Neural cell (in vitro differentiated cells): ENCODE measurements around the gene LSM14B. TPM values are rescaled to one million over a fixed set of nuclear protein-coding genes. Genes with fewer than 3 reads are reported as not detected.

Experiments
- H2AFZ ChIP-seq: fragments of 200-600, 300-800 bp; sonication (generic), shearing (Covaris generic); 2 replicates; pipeline ENCODE4 v1.6.0; 2014; ENCODE audit warnings: low read depth, mild to moderate bottlenecking, antibody characterized with exemption, low read length, moderate library complexity
- H3F3A ChIP-seq: fragments of 200-600 bp; shearing (Covaris generic); 2 replicates; pipeline ENCODE4 v1.6.1; 2016; ENCODE audit warnings: mild to moderate bottlenecking, moderate library complexity, mixed read lengths, antibody characterized with exemption, low read length; ENCODE audit not compliant: insufficient read depth, poor library complexity, severe bottlenecking
- H3K27ac ChIP-seq: fragments of 200-600, 300-800 bp; sonication (generic), shearing (Covaris generic); 2 replicates; pipeline ENCODE4 v1.5.1; 2014; ENCODE audit warnings: mild to moderate bottlenecking, low read length, moderate library complexity
- H3K27me3 ChIP-seq: fragments of 300-800, 200-600 bp; sonication (generic), shearing (Covaris generic); 2 replicates; pipeline ENCODE4 v1.6.0; 2014; ENCODE audit warnings: mild to moderate bottlenecking, low read depth, low read length, moderate library complexity; ENCODE audit not compliant: insufficient read depth
- H3K36me3 ChIP-seq: fragments of 300-800, 200-600 bp; sonication (generic), shearing (Covaris generic); 2 replicates; pipeline ENCODE4 v1.5.1; 2014; ENCODE audit warnings: mild to moderate bottlenecking, antibody characterized with exemption, low read length, moderate library complexity; ENCODE audit not compliant: insufficient read depth
- H3K4me2 ChIP-seq: fragments of 300-800, 200-600 bp; sonication (generic), shearing (Covaris generic); 2 replicates; pipeline ENCODE4 v1.6.0; 2014; ENCODE audit warnings: mild to moderate bottlenecking, low read length
- H3K4me3 ChIP-seq: fragments of 300-800, 200-600 bp; sonication (generic), shearing (Covaris generic); 2 replicates; pipeline ENCODE4 v1.5.1; 2014; ENCODE audit warnings: mild to moderate bottlenecking, low read length, moderate library complexity
- H3K79me2 ChIP-seq: fragments of 200-600 bp; shearing (Covaris generic); replicated peaks from 2 replicates; pipeline ENCODE4 v1.6.0; 2014; ENCODE audit warnings: mild to moderate bottlenecking, low read length, moderate library complexity; ENCODE audit not compliant: insufficient read depth
- H3K9ac ChIP-seq: fragments of 300-800, 200-600 bp; sonication (generic), shearing (Covaris generic); 2 replicates; pipeline ENCODE4 v1.6.1; 2016; ENCODE audit warnings: mild to moderate bottlenecking, low read length, mixed read lengths
- H3K9me2 ChIP-seq: fragments of 200-600 bp; shearing (Covaris generic); 2 replicates; pipeline ENCODE4 v1.6.1; 2016; ENCODE audit warnings: mild to moderate bottlenecking, low read length, mixed read lengths; ENCODE audit not compliant: insufficient read depth
- H3K9me3 ChIP-seq: fragments of 200-600, 300-800 bp; sonication (generic), shearing (Covaris generic); 2 replicates; pipeline ENCODE4 v1.6.1; 2016; ENCODE audit warnings: mild to moderate bottlenecking, mixed run types, low read length, moderate library complexity, mixed read lengths
- H4K20me1 ChIP-seq: fragments of 200-600 bp; shearing (Covaris generic); 2 replicates; pipeline ENCODE4 v1.6.1; 2016; ENCODE audit warnings: mild to moderate bottlenecking, mixed run types; ENCODE audit not compliant: insufficient read depth
- EP300 ChIP-seq: fragments of 450-650 bp; conservative IDR thresholded peaks from 2 replicates; pipeline ENCODE4 v1.6.1; 2014; ENCODE audit warnings: antibody characterized with exemption, mild to moderate bottlenecking, moderate library complexity; ENCODE audit not compliant: poor library complexity, severe bottlenecking
- EZH2 ChIP-seq: fragments of 200-600, 300-800 bp; shearing (Covaris generic), sonication (generic); IDR thresholded peaks from 2 replicates; pipeline ENCODE4 v1.6.1; 2014; ENCODE audit warnings: antibody characterized with exemption, low read length, borderline replicate concordance, mild to moderate bottlenecking; ENCODE audit not compliant: insufficient read depth, poor library complexity, severe bottlenecking
- MXI1 ChIP-seq: fragments of 450-650 bp; conservative IDR thresholded peaks from 2 replicates; pipeline ENCODE4 v1.6.1; 2014; ENCODE audit warnings: antibody characterized with exemption, mild to moderate bottlenecking; ENCODE audit not compliant: poor library complexity, severe bottlenecking
- POLR2AphosphoS5 ChIP-seq: IDR thresholded peaks from 2 replicates; pipeline ENCODE4 v1.6.1; 2012
- RAD21 ChIP-seq: fragments of 450-650 bp; conservative IDR thresholded peaks from 2 replicates; pipeline ENCODE4 v1.6.1; 2014; ENCODE audit warnings: antibody characterized with exemption, mild to moderate bottlenecking, moderate library complexity
- REST ChIP-seq: IDR thresholded peaks from 2 replicates; pipeline ENCODE4 v1.6.1; 2012; ENCODE audit warnings: borderline replicate concordance
- SMC3 ChIP-seq: fragments of 450-650 bp; conservative IDR thresholded peaks from 2 replicates; pipeline ENCODE4 v1.6.1; 2014; ENCODE audit warnings: antibody characterized with exemption, mild to moderate bottlenecking, moderate library complexity; ENCODE audit not compliant: poor library complexity
- TAF1 ChIP-seq: IDR thresholded peaks from 2 replicates; pipeline ENCODE4 v1.6.1; 2012; ENCODE audit warnings: low read depth
- polyA plus RNA-seq: library from polyadenylated mRNA; depleted of rRNA; stranded (reverse); fragments of >200 nt; gene quantifications from 2 replicates; pipeline ENCODE4 v1.2.3, GENCODE V29; 2014
- TF ChIP-seq, protein P1 (sequence below): fragments of 450-650 bp; IDR thresholded peaks from 2 replicates; pipeline ENCODE4 v1.5.1; 2014; ENCODE audit warnings: antibody characterized with exemption, mild to moderate bottlenecking, moderate library complexity; ENCODE audit not compliant: poor library complexity, severe bottlenecking

LSM14B gene
- polyA plus RNA-seq, 1 donor from 2014 or later = 213 TPM

DNA sequence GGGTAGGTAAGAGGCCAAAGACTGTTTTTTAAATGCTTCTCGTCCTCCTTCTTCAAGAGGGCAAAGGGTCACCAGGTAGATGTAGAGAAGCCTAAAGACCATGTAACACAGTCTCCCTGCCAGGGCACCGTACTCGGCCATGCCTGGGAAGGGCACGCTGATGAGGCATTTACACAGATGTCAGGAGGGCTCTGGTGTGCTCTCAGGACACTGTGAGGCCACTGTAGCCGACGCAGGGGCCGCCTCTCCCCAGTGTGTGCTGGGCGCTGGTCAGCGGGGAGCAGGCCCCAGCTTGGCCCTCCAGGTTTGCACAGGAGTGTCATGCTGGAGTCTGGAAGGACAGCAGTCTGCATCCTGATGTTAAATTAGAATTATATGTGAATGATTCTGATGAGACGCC is 53.4 kb downstream of the LSM14B start (continued):
- no peak for TF ChIP-seq EP300

DNA sequence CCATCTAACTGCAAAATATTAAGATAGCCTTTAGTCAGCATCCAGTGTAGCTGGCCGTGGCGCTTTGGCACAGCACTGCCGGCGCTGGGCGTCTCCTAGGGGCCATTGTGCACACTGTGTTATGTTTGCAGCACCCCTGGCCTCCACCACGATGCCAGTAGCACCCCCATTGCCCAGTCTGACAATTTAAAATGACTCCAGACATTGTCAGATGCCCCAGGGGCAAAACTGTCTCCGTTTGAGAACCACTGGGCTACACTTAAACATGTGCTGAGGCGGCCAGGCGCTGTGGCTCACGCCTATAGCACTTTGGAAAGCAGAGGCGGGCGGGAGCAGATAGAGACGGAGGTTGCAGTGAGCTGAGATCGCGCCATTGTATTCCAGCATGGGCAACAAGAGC is 54.6 kb downstream of the LSM14B start:
- Histone ChIP-seq H3K36me3 (no peaks in the 10 kb centered on the region), H3K27ac (no peak overlapping the region)

DNA sequence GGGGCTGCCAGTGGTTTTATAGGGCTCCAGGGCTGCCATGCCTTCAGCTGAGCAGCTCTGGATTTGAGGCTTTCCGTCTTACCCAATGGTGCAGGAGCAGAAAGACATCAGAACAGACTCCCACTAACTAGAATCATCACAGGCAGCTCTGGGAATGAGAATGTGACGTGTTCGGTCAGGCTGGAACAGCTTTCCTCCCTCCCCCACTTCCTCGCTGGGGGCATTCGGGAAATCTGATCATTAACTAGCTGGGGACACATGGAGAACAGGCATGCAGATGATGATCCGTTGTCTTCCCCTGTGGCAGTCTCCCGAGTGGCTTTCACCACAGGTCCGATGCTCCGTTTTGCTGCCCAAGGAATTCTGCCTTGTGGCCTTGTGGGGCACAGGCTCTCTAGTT is 55.0 kb downstream of the LSM14B start:
- Histone ChIP-seq H2AFZ (no peak overlapping the region), H3K79me2 (no peaks in the 10 kb centered on the region), H4K20me1 (no peaks in the 10 kb centered on the region), H3K4me3 (no peak overlapping the region), H3K27ac (no peak overlapping the region), H3K9me2 (no peaks in the 10 kb centered on the region), H3K9ac (no peak overlapping the region), H3K27me3 (no peaks in the 10 kb centered on the region), H3F3A (peaks cover 1% of the 10 kb centered on the region), H3K9me3 (no peaks in the 10 kb centered on the region), H3K36me3 (no peaks in the 10 kb centered on the region), H3K4me2 (no peak overlapping the region)
- TF ChIP-seq TAF1 = no peak
- no peak for TF ChIP-seq EP300
- TF ChIP-seq POLR2AphosphoS5 = no peak
- TF ChIP-seq, protein P1, sequence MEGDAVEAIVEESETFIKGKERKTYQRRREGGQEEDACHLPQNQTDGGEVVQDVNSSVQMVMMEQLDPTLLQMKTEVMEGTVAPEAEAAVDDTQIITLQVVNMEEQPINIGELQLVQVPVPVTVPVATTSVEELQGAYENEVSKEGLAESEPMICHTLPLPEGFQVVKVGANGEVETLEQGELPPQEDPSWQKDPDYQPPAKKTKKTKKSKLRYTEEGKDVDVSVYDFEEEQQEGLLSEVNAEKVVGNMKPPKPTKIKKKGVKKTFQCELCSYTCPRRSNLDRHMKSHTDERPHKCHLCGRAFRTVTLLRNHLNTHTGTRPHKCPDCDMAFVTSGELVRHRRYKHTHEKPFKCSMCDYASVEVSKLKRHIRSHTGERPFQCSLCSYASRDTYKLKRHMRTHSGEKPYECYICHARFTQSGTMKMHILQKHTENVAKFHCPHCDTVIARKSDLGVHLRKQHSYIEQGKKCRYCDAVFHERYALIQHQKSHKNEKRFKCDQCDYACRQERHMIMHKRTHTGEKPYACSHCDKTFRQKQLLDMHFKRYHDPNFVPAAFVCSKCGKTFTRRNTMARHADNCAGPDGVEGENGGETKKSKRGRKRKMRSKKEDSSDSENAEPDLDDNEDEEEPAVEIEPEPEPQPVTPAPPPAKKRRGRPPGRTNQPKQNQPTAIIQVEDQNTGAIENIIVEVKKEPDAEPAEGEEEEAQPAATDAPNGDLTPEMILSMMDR = no peak
- no peak for TF ChIP-seq REST
- TF ChIP-seq MXI1 = no peak
- no peak for TF ChIP-seq EZH2
- no peak for TF ChIP-seq RAD21
- TF ChIP-seq SMC3 = no peak

More for the DNA sequence above, 54.6 kb downstream of the LSM14B start:
- no peak overlapping the region for H3K4me3 ChIP-seq
- H3K9me3 ChIP-seq = no peaks in the 10 kb centered on the region
- H3K9me2 ChIP-seq = no peaks in the 10 kb centered on the region
- no peak for TF ChIP-seq SMC3
- no peak for TF ChIP-seq RAD21
- H3F3A ChIP-seq = no peaks in the 10 kb centered on the region
- no peaks in the 10 kb centered on the region for H3K79me2 ChIP-seq
- no peak overlapping the region for H3K9ac ChIP-seq
- H3K4me2 ChIP-seq = no peak overlapping the region
- H4K20me1 ChIP-seq = no peaks in the 10 kb centered on the region
- no peak overlapping the region for H2AFZ ChIP-seq
- no peaks in the 10 kb centered on the region for H3K27me3 ChIP-seq
